CD14-positive monocyte (primary cell): ENCODE measurements around the gene ECI2. TPM values are rescaled to one million over a fixed set of nuclear protein-coding genes. Genes with fewer than 3 reads are reported as not detected.

Source experiments
- DNase-seq, 3 donors: peaks; one replicate each; pipeline ENCODE4 v3.0.0-alpha.2; 2011 to 2022
- H2AFZ ChIP-seq: 2 replicates; pipeline ENCODE4 v1.6.0; 2012; ENCODE audit warnings: mild to moderate bottlenecking, low read depth, low read length, inconsistent platforms; ENCODE audit not compliant: insufficient read depth, poor library complexity, severe bottlenecking
- H3K27ac ChIP-seq, 2 donors: 1 replicate in 1 of 2; 2 replicates in 1 of 2; pipeline ENCODE4 v1.5.1; 2012 to 2013; ENCODE audit warnings: low read length in 2 of 2, control low read depth in 1 of 2, inconsistent platforms in 1 of 2, low read depth in 1 of 2, mild to moderate bottlenecking in 1 of 2
- H3K27me3 ChIP-seq, 2 donors: one replicate each; pipeline versions ENCODE4 v1.6.0 to v1.6.1; 2011 to 2013; ENCODE audit warnings: low read length in 2 of 2; ENCODE audit not compliant: control insufficient read depth in 2 of 2, insufficient read depth in 2 of 2
- H3K36me3 ChIP-seq, 2 donors: replicated peaks in 1 of 2; 1 replicate in 1 of 2; 2 replicates in 1 of 2; pipeline versions ENCODE4 v1.5.1 to v1.6.1; 2012 to 2013; ENCODE audit warnings: low read length in 2 of 2, control low read depth in 1 of 2, inconsistent platforms in 1 of 2, mild to moderate bottlenecking in 1 of 2; ENCODE audit not compliant: insufficient read depth in 2 of 2, control insufficient read depth in 1 of 2
- H3K4me1 ChIP-seq, 2 donors: 1 replicate in 1 of 2; 2 replicates in 1 of 2; pipeline versions ENCODE4 v1.5.1 to v1.6.1; 2012 to 2013; ENCODE audit warnings: low read length in 2 of 2, control low read depth in 1 of 2, inconsistent platforms in 1 of 2, mild to moderate bottlenecking in 1 of 2, moderate library complexity in 1 of 2; ENCODE audit not compliant: insufficient read depth in 2 of 2, control insufficient read depth in 1 of 2
- H3K4me2 ChIP-seq: replicated peaks from 2 replicates; pipeline ENCODE3; 2012; ENCODE audit warnings: low read length, moderate library complexity, mild to moderate bottlenecking; ENCODE audit not compliant: poor library complexity, severe bottlenecking; ENCODE audit errors: extremely low read depth
- H3K4me3 ChIP-seq, 3 experiments: fragments of 200-600 bp in 1 of 3; sonication (generic) in 1 of 3; replicated peaks in 1 of 3; 1 replicate in 2 of 3; 2 replicates in 1 of 3; pipeline ENCODE4 v1.5.1; 2011 to 2013; ENCODE audit warnings: low read length in 3 of 3, mild to moderate bottlenecking in 3 of 3, control low read depth in 2 of 3, low read depth in 2 of 3, inconsistent platforms in 1 of 3, moderate library complexity in 1 of 3
- H3K79me2 ChIP-seq: 2 replicates; pipeline ENCODE4 v1.6.0; 2012; ENCODE audit warnings: mild to moderate bottlenecking, control low read depth, inconsistent platforms, low read length, moderate library complexity; ENCODE audit not compliant: insufficient read depth
- H3K9ac ChIP-seq: 2 replicates; pipeline ENCODE4 v1.6.0; 2017; ENCODE audit warnings: low read length, mild to moderate bottlenecking; ENCODE audit not compliant: insufficient read depth, poor library complexity, severe bottlenecking
- H3K9me3 ChIP-seq, 2 donors: replicated peaks in 1 of 2; 1 replicate in 1 of 2; 2 replicates in 1 of 2; pipeline versions ENCODE4 v1.5.1 to v1.6.1; 2012 to 2013; ENCODE audit warnings: low read length in 2 of 2, control low read depth in 1 of 2; ENCODE audit not compliant: control insufficient read depth in 1 of 2, insufficient read depth in 1 of 2
- H4K20me1 ChIP-seq: 2 replicates; pipeline ENCODE4 v1.6.0; 2012; ENCODE audit warnings: mild to moderate bottlenecking, low read length, control low read depth, moderate library complexity; ENCODE audit not compliant: insufficient read depth
- H3K27ac Mint-ChIP-seq, 7 donors: one replicate each; pipeline ENCODE4 v1.8.0; 2020; ENCODE audit warnings: mild to moderate bottlenecking in 7 of 7, mixed read lengths in 7 of 7, moderate library complexity in 6 of 7, inconsistent platforms in 2 of 7
- H3K27me3 Mint-ChIP-seq, 3 donors: one replicate each; pipeline ENCODE4 v1.8.0; 2021 to 2022; ENCODE audit warnings: low read depth in 3 of 3, mild to moderate bottlenecking in 3 of 3, mixed read lengths in 3 of 3, moderate library complexity in 3 of 3, inconsistent platforms in 1 of 3
- H3K36me3 Mint-ChIP-seq, 2 donors: one replicate each; pipeline ENCODE4 v1.8.0; 2020; ENCODE audit warnings: mixed read lengths in 2 of 2, inconsistent platforms in 1 of 2, mild to moderate bottlenecking in 1 of 2
- H3K4me1 Mint-ChIP-seq: one replicate; pipeline ENCODE4 v1.8.0; 2020; ENCODE audit warnings: mild to moderate bottlenecking, mixed read lengths
- H3K4me3 Mint-ChIP-seq, 2 donors: one replicate each; pipeline ENCODE4 v1.8.0; 2020; ENCODE audit warnings: mild to moderate bottlenecking in 2 of 2, mixed read lengths in 2 of 2, moderate library complexity in 1 of 2
- H3K9me3 Mint-ChIP-seq, 7 donors: one replicate each; pipeline ENCODE4 v1.8.0; 2020 to 2022; ENCODE audit warnings: mixed read lengths in 7 of 7, mild to moderate bottlenecking in 6 of 7, moderate library complexity in 6 of 7, inconsistent platforms in 2 of 7
- CTCF ChIP-seq: fragments of 200-600 bp; IDR thresholded peaks from one replicate; pipeline ENCODE4 v1.8.0; 2022; ENCODE audit warnings: antibody characterized with exemption, mild to moderate bottlenecking
- WGBS: methylation state at CpG from one replicate; pipeline ENCODE4 v1.1.5; 2013; ENCODE audit warnings: missing lambda C conversion rate; ENCODE audit not compliant: insufficient coverage; 5-methylcytosine and 5-hydroxymethylcytosine counted together
- intact Hi-C, 2 donors: fragments of 100-400 bp; cut with micrococcal nuclease; formaldehyde crosslinking; loops; one replicate each; pipeline versions ENCODE4 v1.15.0 to v1.15.1; 2023
- polyA plus RNA-seq, 3 donors: library from polyadenylated mRNA; depleted of rRNA in 1 of 3; unstranded in 2 of 3; stranded (reverse) in 1 of 3; fragments of 300-500 nt in 2 of 3; fragments of >200 nt in 1 of 3; fragmentation: Illumina TruSeq in 2 of 3; gene quantifications; 1 replicate in 2 of 3; 2 replicates in 1 of 3; pipeline ENCODE4 v1.2.3, GENCODE V29; 2012 to 2021

The ECI2 gene
- polyA plus RNA-seq, 3 donors, result 9.2 to 45.9 (median 44.5) TPM

GRCh38 chr6:4108561-4109093 lies 26.7 kb downstream of the ECI2 start:
- H3K79me2 ChIP-seq, result no peaks in the 10 kb centered on the region
- no peak overlapping the region for H2AFZ ChIP-seq
- Mint-ChIP-seq H3K4me1 (no peaks in the 10 kb centered on the region), H3K9me3 (peaks cover 0 to 6% (median 4%) of the 10 kb centered on the region in 7 donors), H3K27ac (no peak overlapping the region), H3K4me3 (no peak overlapping the region), H3K27me3 (peaks cover 1 to 5% (median 2%) of the 10 kb centered on the region in 3 donors), H3K36me3 (no peaks in the 10 kb centered on the region)
- no peak overlapping the region for H3K27ac ChIP-seq
- no peak for TF ChIP-seq CTCF
- H3K9ac ChIP-seq, result no peak overlapping the region
- no peaks in the 10 kb centered on the region for H3K9me3 ChIP-seq
- H3K4me3 ChIP-seq, result no peak overlapping the region
- H4K20me1 ChIP-seq, result no peaks in the 10 kb centered on the region
- no peak for DNase-seq
- no peaks in the 10 kb centered on the region for H3K36me3 ChIP-seq
- peaks cover 0 to 5% of the 10 kb centered on the region in 2 donors for H3K27me3 ChIP-seq
- no peaks in the 10 kb centered on the region for H3K4me1 ChIP-seq
- H3K4me2 ChIP-seq, result no peak overlapping the region
- 100% methylated on average over 2 of the region's 9 CpGs for WGBS
- intact Hi-C loops, result no loop called here

- Mint-ChIP-seq H3K36me3 (no peaks in the 10 kb centered on the region), H3K4me3 (no peak overlapping the region), H3K27me3 (peaks cover 1 to 5% (median 2%) of the 10 kb centered on the region in 3 donors), H3K4me1 (no peaks in the 10 kb centered on the region), H3K9me3 (peaks cover 0 to 6% (median 2%) of the 10 kb centered on the region in 7 donors), H3K27ac (no peak overlapping the region)
- no peaks in the 10 kb centered on the region for H3K9me3 ChIP-seq
- H4K20me1 ChIP-seq, result no peaks in the 10 kb centered on the region
- intact Hi-C loops, result no loop called here
- H3K79me2 ChIP-seq, result no peaks in the 10 kb centered on the region
- TF ChIP-seq CTCF, result no peak
- H3K9ac ChIP-seq, result no peak overlapping the region
- H3K27ac ChIP-seq, result no peak overlapping the region
- no peak overlapping the region for H3K4me3 ChIP-seq
- no peaks in the 10 kb centered on the region for H3K36me3 ChIP-seq
- H3K4me2 ChIP-seq, result no peak overlapping the region
- WGBS, result no CpG with 5 or more reads among the region's 2 CpGs
- no peaks in the 10 kb centered on the region for H3K4me1 ChIP-seq
- peaks cover 0 to 5% of the 10 kb centered on the region in 2 donors for H3K27me3 ChIP-seq
- no peak for DNase-seq
- H2AFZ ChIP-seq, result no peak overlapping the region
Measured at GRCh38 chr6:4107873-4108272, 27.5 kb downstream of the ECI2 start.
